Hepatocyte (in vitro differentiated cells): ENCODE results near the gene TGFBI.

ENCODE experiments used
- EZH2 ChIP-seq: fragments of 200-600 bp; sonication (generic); IDR thresholded peaks from 2 replicates; pipeline ENCODE4 v1.6.1; 2016; ENCODE audit warnings: antibody characterized with exemption, mild to moderate bottlenecking, borderline replicate concordance
- TF ChIP-seq, protein P1 (sequence below): fragments of 200-600 bp; sonication (generic); IDR thresholded peaks from 2 replicates; pipeline ENCODE4 v1.5.1; 2016; ENCODE audit warnings: antibody characterized with exemption, mild to moderate bottlenecking; ENCODE audit not compliant: poor library complexity

DNA sequence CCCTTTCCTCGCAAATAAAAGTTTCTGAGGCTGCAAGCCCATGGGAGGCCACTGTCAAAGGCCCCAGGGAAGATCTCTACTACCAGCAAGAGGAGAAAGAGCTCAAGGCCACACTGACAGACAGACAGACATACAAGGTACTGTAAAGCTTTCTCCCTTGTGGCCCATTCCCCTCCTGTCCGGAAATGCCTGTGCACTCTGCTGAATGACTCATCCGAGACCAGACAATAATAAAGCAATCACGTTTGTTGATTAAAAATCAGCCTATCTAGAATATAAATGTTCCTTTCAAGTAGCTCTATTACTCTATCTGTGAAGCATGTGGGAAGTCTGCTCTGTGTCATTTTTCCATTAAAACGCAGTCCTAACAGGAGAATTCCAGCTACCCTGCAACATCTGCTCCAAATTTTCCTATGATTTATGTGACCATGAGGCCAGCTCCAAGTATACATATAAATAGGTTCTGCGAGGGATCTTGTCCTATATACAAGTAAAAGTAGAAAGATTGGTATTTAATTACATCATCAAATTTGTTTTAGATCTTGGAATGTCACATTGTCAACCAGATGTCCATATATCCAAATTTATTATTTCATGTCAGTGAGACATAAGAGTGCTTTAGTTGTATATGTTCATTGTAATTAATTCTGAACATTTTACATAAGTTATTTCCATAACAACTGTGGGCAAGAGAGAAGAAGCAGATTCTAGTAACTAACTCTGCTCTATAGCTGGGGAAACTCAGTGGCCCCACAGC is 34.7 kb upstream of the TGFBI start:
- TF ChIP-seq, protein P1, sequence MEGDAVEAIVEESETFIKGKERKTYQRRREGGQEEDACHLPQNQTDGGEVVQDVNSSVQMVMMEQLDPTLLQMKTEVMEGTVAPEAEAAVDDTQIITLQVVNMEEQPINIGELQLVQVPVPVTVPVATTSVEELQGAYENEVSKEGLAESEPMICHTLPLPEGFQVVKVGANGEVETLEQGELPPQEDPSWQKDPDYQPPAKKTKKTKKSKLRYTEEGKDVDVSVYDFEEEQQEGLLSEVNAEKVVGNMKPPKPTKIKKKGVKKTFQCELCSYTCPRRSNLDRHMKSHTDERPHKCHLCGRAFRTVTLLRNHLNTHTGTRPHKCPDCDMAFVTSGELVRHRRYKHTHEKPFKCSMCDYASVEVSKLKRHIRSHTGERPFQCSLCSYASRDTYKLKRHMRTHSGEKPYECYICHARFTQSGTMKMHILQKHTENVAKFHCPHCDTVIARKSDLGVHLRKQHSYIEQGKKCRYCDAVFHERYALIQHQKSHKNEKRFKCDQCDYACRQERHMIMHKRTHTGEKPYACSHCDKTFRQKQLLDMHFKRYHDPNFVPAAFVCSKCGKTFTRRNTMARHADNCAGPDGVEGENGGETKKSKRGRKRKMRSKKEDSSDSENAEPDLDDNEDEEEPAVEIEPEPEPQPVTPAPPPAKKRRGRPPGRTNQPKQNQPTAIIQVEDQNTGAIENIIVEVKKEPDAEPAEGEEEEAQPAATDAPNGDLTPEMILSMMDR: no peak
- no peak for TF ChIP-seq EZH2
